ENCODE results near the gene ARTN.

Gene ARTN

GRCh38 chr1:43947061-43947873, 13.7 kb downstream of the ARTN start:
- TF ChIP-seq, protein P1, sequence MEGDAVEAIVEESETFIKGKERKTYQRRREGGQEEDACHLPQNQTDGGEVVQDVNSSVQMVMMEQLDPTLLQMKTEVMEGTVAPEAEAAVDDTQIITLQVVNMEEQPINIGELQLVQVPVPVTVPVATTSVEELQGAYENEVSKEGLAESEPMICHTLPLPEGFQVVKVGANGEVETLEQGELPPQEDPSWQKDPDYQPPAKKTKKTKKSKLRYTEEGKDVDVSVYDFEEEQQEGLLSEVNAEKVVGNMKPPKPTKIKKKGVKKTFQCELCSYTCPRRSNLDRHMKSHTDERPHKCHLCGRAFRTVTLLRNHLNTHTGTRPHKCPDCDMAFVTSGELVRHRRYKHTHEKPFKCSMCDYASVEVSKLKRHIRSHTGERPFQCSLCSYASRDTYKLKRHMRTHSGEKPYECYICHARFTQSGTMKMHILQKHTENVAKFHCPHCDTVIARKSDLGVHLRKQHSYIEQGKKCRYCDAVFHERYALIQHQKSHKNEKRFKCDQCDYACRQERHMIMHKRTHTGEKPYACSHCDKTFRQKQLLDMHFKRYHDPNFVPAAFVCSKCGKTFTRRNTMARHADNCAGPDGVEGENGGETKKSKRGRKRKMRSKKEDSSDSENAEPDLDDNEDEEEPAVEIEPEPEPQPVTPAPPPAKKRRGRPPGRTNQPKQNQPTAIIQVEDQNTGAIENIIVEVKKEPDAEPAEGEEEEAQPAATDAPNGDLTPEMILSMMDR (IDR thresholded peaks at IDR 0.05; ENCODE audit: low read depth, low read length), result no peak
- TF ChIP-seq EZH2phosphoT487 (IDR thresholded peaks at IDR 0.05; ENCODE audit: low read depth), result no peak
- Histone ChIP-seq H3K4me3 (ENCODE audit: low read length) (peak overlapping the region; percentile 96), H3K4me2 (ENCODE audit: low read length) (peak overlapping the region; percentile 95), H3K79me2 (ENCODE audit: low read length) (peaks cover 30% of the 10 kb centered on the region), H3K9ac (ENCODE audit: low read length) (peak overlapping the region; percentile 80), H3K27ac (ENCODE audit: low read length) (no peak overlapping the region), H3K27me3 (ENCODE audit: low read depth, low read length) (no peaks in the 10 kb centered on the region), H3K4me1 (ENCODE audit: low read length) (peaks cover 6% of the 10 kb centered on the region), H4K20me1 (ENCODE audit: insufficient read depth, low read length) (no peaks in the 10 kb centered on the region), H3K36me3 (replicated peaks; ENCODE audit: low read depth, low read length) (no peaks in the 10 kb centered on the region), H3K9me3 (ENCODE audit: insufficient read depth, low read length) (no peaks in the 10 kb centered on the region), H2AFZ (ENCODE audit: low read depth, low read length) (peak overlapping the region; percentile 51)

GRCh38 chr1:43947874-43948437, 14.4 kb downstream of the ARTN start:
- H3K9ac ChIP-seq (ENCODE audit: low read length), result peak overlapping the region; percentile 80; the same call in 1 of the 2 replicates
- no peak overlapping the region for H3K27ac ChIP-seq (ENCODE audit: low read length)
- no peaks in the 10 kb centered on the region for H3K36me3 ChIP-seq (replicated peaks; ENCODE audit: low read depth, low read length)
- peaks cover 30% of the 10 kb centered on the region for H3K79me2 ChIP-seq (ENCODE audit: low read length)
- no peak for TF ChIP-seq EZH2phosphoT487 (IDR thresholded peaks at IDR 0.05; ENCODE audit: low read depth)
- TF ChIP-seq, protein P1 (IDR thresholded peaks at IDR 0.05; ENCODE audit: low read depth, low read length), result no peak
- peak overlapping the region; percentile 95 for H3K4me2 ChIP-seq (ENCODE audit: low read length)
- H2AFZ ChIP-seq (ENCODE audit: low read depth, low read length), result no peak overlapping the region
- H3K4me1 ChIP-seq (ENCODE audit: low read length), result peaks cover 6% of the 10 kb centered on the region
- H3K27me3 ChIP-seq (ENCODE audit: low read depth, low read length), result no peaks in the 10 kb centered on the region
- H3K9me3 ChIP-seq (ENCODE audit: insufficient read depth, low read length), result no peaks in the 10 kb centered on the region
- no peaks in the 10 kb centered on the region for H4K20me1 ChIP-seq (ENCODE audit: insufficient read depth, low read length)
- peak overlapping the region; percentile 96 for H3K4me3 ChIP-seq (ENCODE audit: low read length)

DNA sequence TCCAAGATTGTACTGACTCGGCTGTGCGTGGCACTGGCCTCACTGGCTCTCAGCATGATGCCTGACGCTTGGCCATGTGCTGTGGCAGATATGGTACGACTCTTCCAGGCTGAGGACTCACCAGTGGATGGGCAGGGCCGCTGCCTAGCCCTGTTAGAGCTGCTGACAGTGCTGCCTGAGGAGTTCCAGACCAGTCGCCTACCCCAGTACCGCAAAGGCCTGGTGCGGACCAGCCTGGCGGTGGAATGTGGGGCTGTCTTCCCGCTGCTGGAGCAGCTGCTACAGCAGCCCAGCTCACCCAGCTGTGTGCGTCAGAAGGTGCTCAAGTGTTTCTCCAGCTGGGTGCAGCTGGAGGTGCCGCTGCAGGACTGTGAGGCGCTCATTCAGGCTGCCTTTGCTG, 16.1 kb downstream of the ARTN start:
- H3K4me1 ChIP-seq (ENCODE audit: low read length), result peaks cover 6% of the 10 kb centered on the region
- peaks cover 26% of the 10 kb centered on the region for H3K79me2 ChIP-seq (ENCODE audit: low read length)
- H3K9ac ChIP-seq (ENCODE audit: low read length), result no peak overlapping the region
- H3K36me3 ChIP-seq (replicated peaks; ENCODE audit: low read depth, low read length), result no peaks in the 10 kb centered on the region
- H3K4me3 ChIP-seq (ENCODE audit: low read length), result no peak overlapping the region
- H3K27ac ChIP-seq (ENCODE audit: low read length), result no peak overlapping the region
- no peak for TF ChIP-seq EZH2phosphoT487 (IDR thresholded peaks at IDR 0.05; ENCODE audit: low read depth)
- TF ChIP-seq, protein P1 (IDR thresholded peaks at IDR 0.05; ENCODE audit: low read depth, low read length), result no peak
- no peak overlapping the region for H3K4me2 ChIP-seq (ENCODE audit: low read length)
- H3K27me3 ChIP-seq (ENCODE audit: low read depth, low read length), result no peaks in the 10 kb centered on the region
- no peak overlapping the region for H2AFZ ChIP-seq (ENCODE audit: low read depth, low read length)
- H3K9me3 ChIP-seq (ENCODE audit: insufficient read depth, low read length), result no peaks in the 10 kb centered on the region
- no peaks in the 10 kb centered on the region for H4K20me1 ChIP-seq (ENCODE audit: insufficient read depth, low read length)
